ENCODE data around the gene SRGAP1.

SRGAP1 gene

DNA sequence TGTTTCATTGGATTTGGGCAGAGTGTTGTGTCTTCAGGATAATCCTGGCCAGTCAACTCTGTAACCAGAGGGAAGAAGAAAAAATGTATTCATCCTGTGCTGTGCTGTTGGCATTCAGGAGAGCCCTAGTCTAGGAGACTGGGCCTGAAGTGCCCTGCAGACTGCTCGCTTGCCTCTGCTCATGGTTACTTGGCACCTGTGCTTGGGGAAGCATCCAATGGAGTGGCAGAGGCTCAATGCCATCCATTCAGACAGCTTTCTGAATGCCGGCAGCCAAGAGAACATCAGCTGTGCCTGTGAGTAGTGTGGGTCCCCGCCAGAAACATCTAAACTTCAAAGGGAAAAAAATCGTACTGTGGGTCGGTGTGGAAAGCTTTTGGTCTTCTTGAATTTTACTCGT lies 124.2 kb downstream of the SRGAP1 start:
- no peak for DNase-seq

DNA sequence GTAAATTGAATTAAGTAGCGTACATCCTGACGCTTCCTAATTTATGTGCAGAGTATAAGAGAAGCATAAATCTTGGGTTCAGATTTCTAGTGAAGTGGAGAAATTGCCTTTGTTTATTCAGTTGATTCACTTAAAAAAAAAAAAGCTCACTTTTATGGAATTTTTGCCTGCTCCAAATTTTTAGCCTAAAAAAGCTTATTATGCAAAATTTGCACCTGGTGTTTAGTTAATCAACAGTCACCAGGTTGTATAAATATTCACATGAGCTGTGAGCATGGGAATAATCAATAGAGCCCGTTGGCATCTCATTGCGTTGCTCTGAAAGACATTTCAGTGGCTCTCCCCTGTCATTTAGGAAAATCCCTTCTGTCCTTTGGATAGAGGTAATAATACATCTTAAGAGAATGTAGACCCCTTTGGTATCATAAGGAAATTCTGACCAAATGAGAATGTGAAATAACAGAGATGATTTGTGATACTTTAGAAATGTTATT lies 132.4 kb downstream of the SRGAP1 start:
- DNase-seq: no peak

- no peak for DNase-seq
These were observed 132.9 kb downstream of the SRGAP1 start for GRCh38 chr12:63977441-63977840.

GRCh38 chr12:63978519-63978918 lies 134.0 kb downstream of the SRGAP1 start:
- no peak for DNase-seq

DNA sequence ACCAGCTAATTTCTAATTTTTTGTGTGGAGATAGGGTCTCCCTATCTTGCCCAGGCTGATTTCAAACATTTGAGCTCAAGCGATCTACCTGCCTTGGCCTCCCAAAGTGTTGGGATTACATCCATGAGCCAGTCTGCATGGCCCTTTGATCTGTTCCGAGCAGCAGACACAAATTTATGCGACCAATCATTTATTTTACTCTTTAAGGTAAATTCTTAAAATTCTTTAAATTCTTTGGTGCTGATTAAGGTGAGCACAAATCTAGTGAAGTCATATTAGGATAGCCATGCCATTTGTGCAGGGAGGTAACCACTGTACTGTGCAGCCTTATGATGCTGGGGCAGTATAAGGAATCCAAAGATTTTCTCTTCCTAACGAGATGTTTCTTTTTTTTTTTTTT lies 135.7 kb downstream of the SRGAP1 start:
- DNase-seq: no peak

GRCh38 chr12:63981343-63981742 lies 136.8 kb downstream of the SRGAP1 start:
- no peak for DNase-seq

- DNase-seq: no peak
These were observed 138.2 kb downstream of the SRGAP1 start for GRCh38 chr12:63982604-63983295.

- DNase-seq: no peak
These were observed 141.0 kb downstream of the SRGAP1 start for GRCh38 chr12:63985456-63985855.

- DNase-seq: no peak
These were observed 141.4 kb downstream of the SRGAP1 start for GRCh38 chr12:63985945-63986344.

DNA sequence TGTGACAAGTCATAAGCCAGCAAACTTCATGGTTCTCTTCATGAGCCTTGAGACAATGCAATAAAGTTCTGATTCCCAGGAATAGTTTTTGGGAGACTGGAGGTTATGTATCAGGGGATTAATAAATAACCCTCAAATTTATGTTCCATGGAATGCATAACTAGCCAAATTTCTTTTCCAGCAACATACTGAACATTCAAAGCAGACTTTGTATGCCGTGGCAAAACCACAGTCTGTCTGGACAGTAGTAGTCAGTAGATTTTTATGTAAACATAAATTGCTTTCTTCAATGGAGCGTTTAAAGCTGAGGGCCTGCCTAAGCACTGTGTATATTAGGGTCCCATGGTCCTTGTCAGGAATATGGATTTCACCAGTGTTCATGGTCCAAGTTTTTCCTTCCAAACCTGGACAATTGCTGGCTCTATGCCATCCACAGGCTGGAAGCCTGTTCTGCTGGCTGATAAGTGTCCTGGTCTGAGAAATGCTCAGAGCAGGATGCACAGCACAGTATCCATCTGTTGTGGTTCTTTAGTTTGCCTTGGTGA lies 144.9 kb downstream of the SRGAP1 start:
- DNase-seq: no peak

- DNase-seq: no peak
These were observed 146.5 kb downstream of the SRGAP1 start for GRCh38 chr12:63990828-63991547.

- no peak for DNase-seq
These were observed 150.2 kb downstream of the SRGAP1 start for GRCh38 chr12:63994704-63995103.

DNA sequence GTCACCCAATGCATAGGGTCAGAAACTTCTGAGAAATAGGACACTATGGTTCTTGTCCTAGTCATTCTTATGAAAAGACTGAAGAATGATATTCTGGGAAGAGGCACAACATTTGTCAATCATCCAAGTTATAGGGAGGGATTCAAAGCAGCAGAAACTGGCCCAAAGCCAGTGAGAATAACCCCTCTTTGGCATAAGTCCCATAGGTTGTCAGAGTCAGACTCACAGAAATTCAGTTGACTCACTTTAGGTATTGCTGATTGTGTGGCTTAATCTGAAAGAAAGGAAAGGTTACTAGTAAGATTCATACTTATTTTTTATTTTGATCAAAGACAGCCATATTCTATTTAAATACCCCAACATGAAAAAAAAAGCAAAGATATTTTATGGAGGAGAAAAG lies 151.0 kb downstream of the SRGAP1 start:
- DNase-seq: no peak

DNA sequence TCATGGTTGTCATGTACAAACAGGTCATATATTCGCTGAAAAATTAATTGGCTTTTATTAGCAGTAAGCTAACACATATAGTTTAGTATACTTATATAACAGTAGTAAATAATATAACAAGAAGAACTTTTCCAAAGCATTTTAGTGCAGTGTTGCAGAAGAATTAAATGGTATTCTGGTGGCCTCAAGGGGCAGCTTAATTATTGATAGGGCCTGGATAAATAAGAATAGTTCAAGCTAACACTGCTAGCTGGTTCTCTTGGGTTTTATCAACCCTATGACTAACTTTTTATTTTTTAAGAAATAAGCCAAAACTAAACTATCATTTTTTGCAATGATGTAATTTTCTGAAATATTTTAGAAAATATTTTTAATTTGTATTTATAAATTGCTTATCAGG lies 152.1 kb downstream of the SRGAP1 start:
- no peak for DNase-seq

DNA sequence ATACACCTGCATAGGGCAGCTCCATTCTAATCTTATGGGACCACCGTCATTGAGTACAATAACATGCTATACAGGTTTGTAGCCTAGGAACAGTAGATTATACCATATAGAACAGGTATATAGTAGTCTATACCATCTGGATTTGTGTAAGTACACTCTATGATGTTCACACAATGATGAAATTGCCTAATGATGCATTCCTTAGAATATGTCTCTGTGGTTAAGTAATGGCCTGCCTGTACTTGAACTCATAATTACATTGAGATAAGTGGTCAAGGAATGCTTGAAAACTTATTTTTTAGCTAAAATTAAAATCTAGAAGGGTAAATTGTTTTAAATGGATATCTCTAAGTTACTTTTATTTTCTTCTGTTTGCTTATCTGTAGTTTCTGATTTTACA lies 152.7 kb downstream of the SRGAP1 start:
- DNase-seq: no peak

DNA sequence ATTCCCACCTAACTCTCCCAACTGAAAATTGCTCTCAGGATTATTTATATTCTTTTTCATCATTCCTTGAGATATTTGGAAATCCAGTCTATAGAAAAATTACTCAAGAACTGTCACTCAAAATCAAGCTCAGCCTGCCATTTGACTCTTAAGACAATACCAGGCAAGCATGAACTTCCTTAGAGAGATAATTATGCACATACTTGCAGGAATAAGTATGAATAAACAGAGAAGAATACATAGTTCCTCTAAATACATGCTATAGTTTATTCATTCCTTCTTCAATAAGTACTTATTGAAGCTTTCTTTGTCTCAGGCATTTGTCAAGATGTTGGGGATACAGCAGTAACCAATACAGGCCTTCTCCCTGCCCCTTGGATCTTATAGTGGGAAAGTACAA lies 154.1 kb downstream of the SRGAP1 start:
- no peak for DNase-seq

- DNase-seq: no peak
These were observed 155.4 kb downstream of the SRGAP1 start for GRCh38 chr12:63999853-64000252.

DNA sequence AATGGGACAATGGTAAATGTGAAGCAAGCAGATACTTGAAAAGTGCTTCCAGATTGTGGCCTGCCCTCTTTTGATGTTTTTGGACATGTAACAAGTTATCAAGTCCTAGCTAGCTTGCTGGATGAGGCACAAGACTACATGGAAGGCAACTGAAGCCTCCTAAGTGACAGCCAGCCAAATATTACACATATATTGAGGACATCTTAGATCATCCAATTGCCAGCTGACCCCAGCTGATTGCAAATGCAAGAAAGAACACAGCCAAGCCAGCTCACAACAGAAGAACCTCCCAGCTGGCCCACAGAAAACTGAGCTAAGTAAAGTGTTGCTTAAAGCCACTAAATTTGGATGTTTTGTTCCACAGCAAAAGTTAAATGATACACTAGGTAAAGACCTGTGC lies 156.9 kb downstream of the SRGAP1 start:
- DNase-seq: no peak

- no peak for DNase-seq
These were observed 160.1 kb downstream of the SRGAP1 start for GRCh38 chr12:64004641-64005040.

DNA sequence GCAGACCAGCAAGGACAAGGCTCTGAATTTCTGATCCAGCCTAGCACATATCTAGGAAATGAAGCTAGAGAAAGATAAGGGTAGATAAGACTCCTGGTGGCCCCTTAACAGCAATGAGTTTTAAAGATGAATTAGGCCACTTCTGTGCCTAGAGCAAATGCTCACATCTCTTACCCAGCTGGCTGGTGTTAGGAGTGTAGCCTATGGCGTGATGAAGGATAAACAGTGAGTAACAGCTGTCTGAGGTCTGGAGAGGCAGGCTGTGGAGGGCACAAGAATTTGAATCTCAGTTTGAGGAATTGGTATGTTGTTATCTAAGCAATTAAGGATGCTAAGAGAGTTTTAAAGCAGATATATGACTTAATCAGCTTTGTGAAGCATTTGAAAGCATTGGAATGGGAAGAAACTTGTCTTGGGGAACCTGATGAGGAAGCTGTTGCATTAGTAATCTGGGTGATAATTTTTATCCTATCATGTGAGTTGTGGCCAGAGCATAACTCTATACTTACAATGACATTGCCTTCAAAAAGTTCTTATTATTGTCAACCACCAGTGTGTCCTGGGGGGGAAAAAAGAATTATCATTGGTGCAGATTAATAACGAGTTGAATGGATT lies 161.8 kb downstream of the SRGAP1 start:
- no peak for DNase-seq

- no peak for DNase-seq
These were observed 163.4 kb downstream of the SRGAP1 start for GRCh38 chr12:64007853-64008252.

DNA sequence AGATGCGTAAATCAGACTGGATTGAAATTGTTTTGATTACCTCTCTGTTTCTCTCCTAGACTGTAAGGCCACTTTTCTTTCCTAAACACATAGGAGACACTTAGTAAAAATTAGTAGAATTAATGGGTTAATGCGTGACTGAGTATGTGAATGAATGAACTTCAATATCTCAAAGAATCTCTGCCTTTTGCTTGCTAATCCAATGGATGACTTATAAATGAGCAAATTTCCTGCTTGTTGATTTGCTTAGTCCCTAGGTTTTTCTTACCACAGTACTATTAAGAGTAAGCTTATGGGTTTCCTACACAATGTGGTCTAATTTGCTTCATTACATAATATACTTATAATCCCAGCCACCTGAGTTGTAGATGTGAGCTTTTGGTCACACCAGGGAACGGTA lies 164.1 kb downstream of the SRGAP1 start:
- no peak for DNase-seq

DNA sequence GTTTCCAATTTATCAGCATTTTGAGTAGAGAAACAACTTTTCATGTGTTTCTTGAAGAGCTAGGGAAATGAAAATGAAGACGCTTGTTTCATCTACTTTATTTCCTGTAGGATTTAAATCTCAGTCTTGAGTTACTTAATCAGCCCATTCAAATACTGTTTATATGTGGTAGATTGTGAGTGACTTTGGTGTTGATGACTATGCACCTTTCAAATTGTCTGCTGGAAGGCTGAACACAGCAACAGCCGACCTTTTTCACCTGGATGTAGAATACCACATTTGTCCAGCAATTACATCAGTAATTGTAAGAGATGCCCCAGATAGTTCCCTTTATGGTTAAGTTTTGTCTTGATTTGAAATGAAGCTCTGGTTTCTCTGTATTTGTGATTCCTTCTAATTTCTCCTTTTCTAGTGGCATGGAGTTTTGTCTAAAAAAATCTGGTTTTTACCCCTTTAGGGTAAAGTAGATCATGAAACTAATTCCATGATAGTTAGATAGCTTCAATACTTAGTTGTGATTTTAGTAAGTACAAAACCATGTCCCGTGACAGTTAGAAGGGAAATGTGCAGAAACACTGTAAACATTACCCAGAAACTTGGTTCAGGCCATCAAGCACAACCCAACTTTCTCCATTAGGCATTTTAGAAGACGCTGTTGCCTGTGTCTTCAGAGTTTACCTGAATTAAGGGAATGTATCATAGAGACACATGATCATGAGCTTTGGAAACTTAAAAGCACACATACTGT lies 165.0 kb downstream of the SRGAP1 start:
- DNase-seq: no peak

Data from T1000 (cell line).